Transverse colon (tissue), 4 donors: ENCODE data around the gene ZNF462.

ENCODE experiments used
- CTCF ChIP-seq, 5 experiments: fragments of 200-600 bp in 3 of 5; fragments of 450-650 bp in 2 of 5; sonication (generic) in 3 of 5; IDR thresholded peaks; 1 replicate in 2 of 5; 2 replicates in 3 of 5; pipeline ENCODE4 v1.5.1; 2016 to 2017; ENCODE audit warnings: antibody characterized with exemption in 5 of 5, inconsistent platforms in 3 of 5, mild to moderate bottlenecking in 2 of 5, moderate library complexity in 1 of 5
- EP300 ChIP-seq: sonication (generic); formaldehyde crosslinking; IDR thresholded peaks from one replicate; pipeline ENCODE4 v1.6.1; 2017; ENCODE audit warnings: antibody characterized with exemption, low read depth
- POLR2A ChIP-seq: fragments of 450-650 bp; IDR thresholded peaks from one replicate; pipeline ENCODE4 v1.6.1; 2016; ENCODE audit warnings: antibody characterized with exemption, mild to moderate bottlenecking, moderate library complexity
- POLR2AphosphoS5 ChIP-seq, 3 donors: sonication (generic); formaldehyde crosslinking; IDR thresholded peaks; one replicate each; pipeline ENCODE4 v1.6.1; 2016; ENCODE audit warnings: antibody characterized with exemption in 3 of 3

DNA sequence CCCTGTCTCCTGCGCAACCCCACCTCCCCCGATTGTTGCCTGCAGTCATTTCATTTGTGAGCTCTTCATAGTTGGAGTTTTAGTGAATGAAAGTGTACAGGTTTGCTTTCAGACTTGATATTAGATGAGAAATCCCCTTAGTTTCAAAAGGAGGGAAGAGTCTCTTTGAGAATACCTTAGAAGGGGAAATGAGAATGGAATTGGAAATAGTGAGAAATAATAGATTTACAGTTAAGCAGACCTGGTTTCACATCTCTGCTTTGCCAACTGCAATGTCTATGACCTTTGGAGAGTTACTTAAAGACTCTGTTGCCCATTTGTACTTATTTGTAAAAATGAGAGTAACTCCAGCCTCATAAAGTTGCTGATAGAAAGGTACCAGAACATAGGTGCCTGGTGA is 120.4 kb downstream of the ZNF462 start:
- no peak for TF ChIP-seq CTCF (IDR thresholded peaks at IDR 0.05)
- TF ChIP-seq POLR2A, result no peak
- TF ChIP-seq POLR2AphosphoS5 (IDR thresholded peaks at IDR 0.05), result no peak
- no peak for TF ChIP-seq EP300
